ENCODE measurements around the gene ALDH16A1.
A peak's percentile ranks its signal among the peaks of the same experiment; 100 is the strongest.

Gene ALDH16A1

GRCh38 chr19:49447485-49448431 is 5.3 kb upstream of the ALDH16A1 start:
- POLR2A ChIA-PET (ENCODE audit: low non-redundant PET): no interaction called here
- peak overlapping the region; percentile 49 for H3K27ac ChIP-seq
- DNase-seq (ENCODE audit: low spot score): no peak
- CTCF ChIA-PET: no interaction called here
- no peak for TF ChIP-seq CTCF (conservative IDR thresholded peaks at IDR 0.05; ENCODE audit: low read depth)

GRCh38 chr19:49448432-49448786 is 4.6 kb upstream of the ALDH16A1 start:
- CTCF ChIA-PET: no interaction called here
- POLR2A ChIA-PET (ENCODE audit: low non-redundant PET): no interaction called here
- no peak for TF ChIP-seq CTCF (conservative IDR thresholded peaks at IDR 0.05; ENCODE audit: low read depth)
- peak overlapping the region; percentile 49 for H3K27ac ChIP-seq
- no peak for DNase-seq (ENCODE audit: low spot score)

- TF ChIP-seq CTCF (conservative IDR thresholded peaks at IDR 0.05; ENCODE audit: low read depth): no peak
- DNase-seq (ENCODE audit: low spot score): no peak
- H3K27ac ChIP-seq: peak overlapping the region; percentile 98
- ChIA-PET POLR2A (ENCODE audit: low non-redundant PET) (interaction anchor here (0.6 kb wide), 1 partner anchor 143 kb away, joined by 11 read pairs; no protein-coding TSS in a partner anchor), CTCF (interaction anchor here (0.8 kb wide), 1 partner anchor 34 kb away, joined by 3 read pairs; no protein-coding TSS in a partner anchor)
Measured at GRCh38 chr19:49450405-49450804, 2.6 kb upstream of the ALDH16A1 start.

- POLR2A ChIA-PET (ENCODE audit: low non-redundant PET): interaction anchor here (0.6 to 1.5 kb wide), 6 partner anchors 22 to 220 kb away, joined by 3 to 6 read pairs (median 4); partner anchors contain the start of gene FLT3LG
- TF ChIP-seq CTCF (conservative IDR thresholded peaks at IDR 0.05; ENCODE audit: low read depth): no peak
- DNase-seq (ENCODE audit: low spot score): peak; percentile 93
- CTCF ChIA-PET: interaction anchor here (0.5 to 0.8 kb wide), 2 partner anchors 8 to 151 kb away, joined by 3 read pairs; no protein-coding TSS in a partner anchor
- H3K27ac ChIP-seq: peak within 1 kb of the TSS; percentile 98
Measured at GRCh38 chr19:49451430-49452181, 1.4 kb upstream of the ALDH16A1 start, which contains the start of gene PIH1D1. TSS of gene PIH1D1 (minus strand) at chr19:49451814. CDS start at chr19:49451574, 240 bp downstream.

GRCh38 chr19:49453757-49454240 is 774 bp downstream of the ALDH16A1 start:
- CTCF ChIA-PET: no interaction called here
- no peak for TF ChIP-seq CTCF (conservative IDR thresholded peaks at IDR 0.05; ENCODE audit: low read depth)
- POLR2A ChIA-PET (ENCODE audit: low non-redundant PET): interaction anchor here (0.7 to 1.0 kb wide), 2 partner anchors 25 to 92 kb away, joined by 3 to 4 read pairs; partner anchors contain the start of gene TEAD2
- peak overlapping the region; percentile 98 for H3K27ac ChIP-seq
- no peak for DNase-seq (ENCODE audit: low spot score)

- ChIA-PET POLR2A (ENCODE audit: low non-redundant PET) (no interaction called here), CTCF (no interaction called here)
- DNase-seq (ENCODE audit: low spot score): no peak
- no peak overlapping the region for H3K27ac ChIP-seq
- no peak for TF ChIP-seq CTCF (conservative IDR thresholded peaks at IDR 0.05; ENCODE audit: low read depth)
Measured at GRCh38 chr19:49455773-49456172, 2.7 kb downstream of the ALDH16A1 start.

All from RWPE1 (cell line).